ENCODE data around the gene TPRG1. TPM values are rescaled to one million over a fixed set of nuclear protein-coding genes. Genes with fewer than 3 reads are reported as not detected.

Gene TPRG1
- total RNA-seq, 1 experiment from 2014 or later, result 0.55 TPM

- no peak for TF ChIP-seq FOXP4 (CRISPR knock-in tag; IDR thresholded peaks at IDR 0.05)
- TF ChIP-seq CREB1 (CRISPR knock-in tag; IDR thresholded peaks at IDR 0.05), result no peak
- TF ChIP-seq ZNF671 (CRISPR knock-in tag; IDR thresholded peaks at IDR 0.05), result no peak
- TF ChIP-seq FOXK1 (CRISPR knock-in tag; IDR thresholded peaks at IDR 0.05), result no peak
- no peak for TF ChIP-seq ARID4B (CRISPR knock-in tag; IDR thresholded peaks at IDR 0.05; ENCODE audit: borderline replicate concordance)
- no peak for TF ChIP-seq SP1 (CRISPR knock-in tag; conservative IDR thresholded peaks at IDR 0.05)
- no peak for TF ChIP-seq NR1H2 (CRISPR knock-in tag; IDR thresholded peaks at IDR 0.05)
- TF ChIP-seq E2F4 (CRISPR knock-in tag; IDR thresholded peaks at IDR 0.05; ENCODE audit: borderline replicate concordance, low read depth), result no peak
- TF ChIP-seq EMX1 (CRISPR knock-in tag; IDR thresholded peaks at IDR 0.05), result no peak
Observed at GRCh38 chr3:189311521-189311920, 139.8 kb downstream of the TPRG1 start (continued).

- no peaks in the 10 kb centered on the region for H3K36me3 Mint-ChIP-seq
- no peak for ATAC-seq
- TF ChIP-seq ZNF671 (CRISPR knock-in tag; IDR thresholded peaks at IDR 0.05), result no peak
- no peak for TF ChIP-seq STAT6 (CRISPR knock-in tag; conservative IDR thresholded peaks at IDR 0.05; ENCODE audit: low read depth)
- no peak for TF ChIP-seq NFATC4 (CRISPR knock-in tag; IDR thresholded peaks at IDR 0.05)
- no peak for TF ChIP-seq NR3C1 (CRISPR knock-in tag; conservative IDR thresholded peaks at IDR 0.05; ENCODE audit: low read depth)
- no peak for TF ChIP-seq HMGXB4 (CRISPR knock-in tag; IDR thresholded peaks at IDR 0.05)
- no peak for TF ChIP-seq ZNF232 (CRISPR knock-in tag; IDR thresholded peaks at IDR 0.05)
- TF ChIP-seq SP1 (CRISPR knock-in tag; conservative IDR thresholded peaks at IDR 0.05), result no peak
- no peak for TF ChIP-seq TCF7 (CRISPR knock-in tag; IDR thresholded peaks at IDR 0.05; ENCODE audit: low read depth)
- TF ChIP-seq ATF2 (CRISPR knock-in tag; IDR thresholded peaks at IDR 0.05; ENCODE audit: borderline replicate concordance, low read depth), result no peak
- TF ChIP-seq E2F1 (CRISPR knock-in tag; IDR thresholded peaks at IDR 0.05), result no peak
- TF ChIP-seq ELF4 (CRISPR knock-in tag; IDR thresholded peaks at IDR 0.05; ENCODE audit: low read depth), result no peak
- no peak for TF ChIP-seq ZNF281 (CRISPR knock-in tag; IDR thresholded peaks at IDR 0.05)
Observed at GRCh38 chr3:189312866-189313265, 141.1 kb downstream of the TPRG1 start.

More at GRCh38 chr3:189312866-189313265, 141.1 kb downstream of the TPRG1 start:
- Mint-ChIP-seq H3K27me3 (ENCODE audit: low read depth) (no peaks in the 10 kb centered on the region), H3K4me1 (peaks cover 31% of the 10 kb centered on the region), H3K27ac (no peak overlapping the region), H3K9me3 (no peaks in the 10 kb centered on the region), H3K4me3 (no peak overlapping the region)
- CTCF ChIA-PET, result no interaction called here
- POLR2A ChIA-PET, result no interaction called here
- no peak for DNase-seq (ENCODE audit: low spot score)
